Choroid plexus epithelial cell (primary cell): Measurements from ENCODE around the gene TGM2.
A peak's percentile ranks its signal among the peaks of the same experiment; 100 is the strongest.

Source experiments
- DNase-seq: peaks from one replicate; pipeline ENCODE4 v3.0.0-alpha.2; 2010; ENCODE audit warnings: low read depth
- H3K4me3 ChIP-seq: 2 replicates; pipeline ENCODE4 v1.5.1; 2011; ENCODE audit warnings: low read depth, mild to moderate bottlenecking, control low read depth, low read length, moderate library complexity
- CTCF ChIP-seq: conservative IDR thresholded peaks from 2 replicates; pipeline ENCODE4 v1.5.1; 2011; ENCODE audit warnings: low read depth, mild to moderate bottlenecking, control low read depth, inconsistent platforms, low read length, moderate library complexity

TGM2 gene

DNA sequence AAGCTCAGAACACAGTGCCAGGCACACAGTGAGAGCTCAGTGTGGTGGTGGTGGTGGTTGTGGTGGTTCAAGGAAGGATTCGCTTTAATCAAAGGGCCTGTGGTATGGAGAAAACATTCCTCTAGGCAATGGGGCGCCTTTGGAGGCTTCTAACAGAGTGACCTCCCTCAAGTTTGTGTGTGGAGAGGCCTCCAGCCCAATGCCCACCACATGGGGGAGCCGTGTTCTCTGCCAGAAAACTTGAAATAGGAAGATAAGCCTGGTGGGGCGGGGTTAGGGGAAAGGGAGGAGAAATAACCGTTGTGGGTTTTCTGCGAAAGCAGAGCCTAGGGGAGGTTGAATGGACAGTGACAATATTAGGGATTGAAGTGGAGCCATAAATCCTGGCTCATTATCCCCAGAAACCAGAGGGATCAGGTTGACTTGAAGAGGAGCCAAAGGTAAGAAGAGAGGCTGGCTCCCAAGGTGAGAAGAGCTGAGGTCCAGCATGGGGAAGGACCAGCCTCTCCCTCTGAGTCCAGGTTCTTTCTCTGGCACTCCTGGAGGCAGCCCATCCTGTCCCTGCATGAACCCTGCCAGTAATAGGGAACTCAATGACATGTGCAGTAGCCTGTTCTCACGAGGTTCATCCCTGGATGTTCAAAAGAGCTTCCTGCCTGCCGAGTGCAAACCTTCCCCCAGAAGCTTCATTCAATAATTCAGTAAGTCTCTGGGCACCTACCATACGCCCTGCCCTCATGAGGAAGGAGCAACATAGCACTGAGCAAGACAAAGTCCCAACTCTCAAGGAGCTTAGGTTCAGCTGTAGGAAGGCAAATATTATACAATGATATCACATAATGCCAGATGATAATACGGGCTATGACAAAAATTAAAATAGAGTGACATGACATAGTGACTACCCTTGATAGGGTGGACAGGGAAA, 51.4 kb downstream of the TGM2 start:
- no peak overlapping the region for H3K4me3 ChIP-seq
- peak; percentile 58 for TF ChIP-seq CTCF
- DNase-seq, result peak; percentile 63

- DNase-seq, result no peak
- H3K4me3 ChIP-seq, result no peak overlapping the region
- no peak for TF ChIP-seq CTCF
Measured at GRCh38 chr20:38112930-38113294, 52.2 kb downstream of the TGM2 start.

DNA sequence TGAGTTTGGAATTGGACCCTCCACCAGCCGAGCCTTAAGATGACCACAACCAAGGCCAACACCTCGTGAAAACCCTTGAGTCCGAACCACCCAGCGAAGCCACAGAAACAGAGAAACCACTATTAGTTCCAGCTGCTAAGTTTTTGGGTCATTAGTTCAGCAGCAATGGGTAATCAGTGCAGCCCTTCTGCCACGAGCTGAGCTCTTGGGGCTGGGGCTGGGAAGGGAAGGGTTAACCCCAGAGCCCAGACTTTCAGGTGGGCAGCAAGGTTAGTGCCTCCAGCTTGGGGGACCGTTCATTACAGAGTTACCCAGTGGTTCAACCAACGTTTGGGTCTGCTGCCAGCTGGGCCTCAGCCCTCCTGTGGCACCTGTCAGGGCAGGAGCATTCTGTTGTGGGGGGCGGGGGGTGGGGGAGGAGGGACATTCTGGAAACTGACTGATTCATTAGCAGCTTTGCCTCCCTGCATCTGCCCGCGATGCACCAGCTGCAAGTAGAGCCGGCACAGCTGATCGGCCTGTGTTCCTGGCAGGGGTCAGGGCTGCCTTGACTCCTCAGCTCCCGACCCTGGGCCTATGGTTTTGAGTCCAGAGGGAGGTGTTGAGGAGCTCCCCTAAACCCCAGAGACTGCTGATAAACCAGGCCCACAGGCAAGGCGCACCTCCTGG, 52.7 kb downstream of the TGM2 start:
- no peak overlapping the region for H3K4me3 ChIP-seq
- DNase-seq, result no peak
- no peak for TF ChIP-seq CTCF

GRCh38 chr20:38111366-38112232, 53.5 kb downstream of the TGM2 start:
- no peak for TF ChIP-seq CTCF
- DNase-seq, result no peak
- H3K4me3 ChIP-seq, result no peak overlapping the region

- TF ChIP-seq CTCF, result no peak
- no peak for DNase-seq
- H3K4me3 ChIP-seq, result no peak overlapping the region
Measured at GRCh38 chr20:38110525-38111178, 54.4 kb downstream of the TGM2 start.
